Lung (tissue), 12 donors: ENCODE data around the gene PIGM. TPM values are rescaled to one million over a fixed set of nuclear protein-coding genes. Genes with fewer than 3 reads are reported as not detected.

Source experiments
- ATAC-seq: fragments of 200-7000 bp; cut with Tn5 transposase; one replicate; pipeline ENCODE4 v1.9.1; 2020; ENCODE audit warnings: moderate number of reproducible peaks; ENCODE audit not compliant: insufficient read depth, low FRiP score
- DNase-seq, 3 donors: peaks; one replicate each; pipeline ENCODE4 v3.0.0-alpha.2; 2013 to 2017
- H3K27ac ChIP-seq, 2 donors: one replicate each; pipeline ENCODE4 v1.5.1; 2013; ENCODE audit warnings: mild to moderate bottlenecking in 2 of 2, moderate library complexity in 2 of 2, control low read depth in 1 of 2, inconsistent platforms in 1 of 2, low read depth in 1 of 2, low read length in 1 of 2
- H3K27me3 ChIP-seq, 3 donors: one replicate each; pipeline ENCODE4 v1.5.1; 2013; ENCODE audit warnings: low read length in 2 of 3; ENCODE audit not compliant: control insufficient read depth in 3 of 3, insufficient read depth in 3 of 3
- H3K36me3 ChIP-seq, 4 donors: one replicate each; pipeline ENCODE4 v1.5.1; 2013; ENCODE audit warnings: low read length in 4 of 4, mild to moderate bottlenecking in 1 of 4, moderate library complexity in 1 of 4; ENCODE audit not compliant: control insufficient read depth in 4 of 4, insufficient read depth in 4 of 4
- H3K4me1 ChIP-seq, 5 donors: one replicate each; pipeline ENCODE4 v1.5.1; 2013; ENCODE audit warnings: low read length in 5 of 5, mild to moderate bottlenecking in 2 of 5, moderate library complexity in 1 of 5; ENCODE audit not compliant: control insufficient read depth in 5 of 5, insufficient read depth in 5 of 5
- H3K4me3 ChIP-seq: one replicate; pipeline ENCODE4 v1.5.1; 2013; ENCODE audit warnings: mild to moderate bottlenecking, control low read depth, moderate library complexity
- H3K9ac ChIP-seq, 2 donors: one replicate each; pipeline ENCODE4 v1.5.1; 2013; ENCODE audit warnings: low read length in 2 of 2, control low read depth in 1 of 2; ENCODE audit not compliant: insufficient read depth in 1 of 2
- H3K9me3 ChIP-seq, 4 donors: one replicate each; pipeline ENCODE4 v1.5.1; 2013; ENCODE audit warnings: low read length in 3 of 4, mild to moderate bottlenecking in 1 of 4, moderate library complexity in 1 of 4; ENCODE audit not compliant: control insufficient read depth in 4 of 4, insufficient read depth in 3 of 4
- WGBS, 2 donors: extraction: QIAGEN DNeasy Blood & Tissue Kit; methylation state at CpG; one replicate each; pipeline ENCODE4 v1.1.7; 2013; 5-methylcytosine and 5-hydroxymethylcytosine counted together
- polyA plus RNA-seq, 2 donors: library from polyadenylated mRNA; stranded (reverse); fragments of 200-250 nt; gene quantifications; one replicate each; pipeline ENCODE4 v1.2.1, GENCODE V29; 2013
- total RNA-seq, 2 donors: library from RNA; depleted of rRNA in 1 of 2; stranded (reverse); fragments of >200 nt in 1 of 2; gene quantifications; one replicate each; pipeline ENCODE4 v1.2.1, GENCODE V29; 2014 to 2021
- TF ChIP-seq, protein P1 (sequence below): IDR thresholded peaks from 2 replicates; pipeline ENCODE4 v1.5.1; 2012; ENCODE audit warnings: mild to moderate bottlenecking; ENCODE audit errors: control extremely low read depth, extremely low read depth
- donor health status: control.
- donor health status: control.
- donor health status: Bipolar disorder and iron deficiency.
- donor health status: healthy.
- donor health status: DM: yes; HTN: yes; CAD: no.

PIGM gene
- total and polyA plus RNA-seq, 4 donors = 3.7 to 9.1 (median 5.7) TPM

DNA sequence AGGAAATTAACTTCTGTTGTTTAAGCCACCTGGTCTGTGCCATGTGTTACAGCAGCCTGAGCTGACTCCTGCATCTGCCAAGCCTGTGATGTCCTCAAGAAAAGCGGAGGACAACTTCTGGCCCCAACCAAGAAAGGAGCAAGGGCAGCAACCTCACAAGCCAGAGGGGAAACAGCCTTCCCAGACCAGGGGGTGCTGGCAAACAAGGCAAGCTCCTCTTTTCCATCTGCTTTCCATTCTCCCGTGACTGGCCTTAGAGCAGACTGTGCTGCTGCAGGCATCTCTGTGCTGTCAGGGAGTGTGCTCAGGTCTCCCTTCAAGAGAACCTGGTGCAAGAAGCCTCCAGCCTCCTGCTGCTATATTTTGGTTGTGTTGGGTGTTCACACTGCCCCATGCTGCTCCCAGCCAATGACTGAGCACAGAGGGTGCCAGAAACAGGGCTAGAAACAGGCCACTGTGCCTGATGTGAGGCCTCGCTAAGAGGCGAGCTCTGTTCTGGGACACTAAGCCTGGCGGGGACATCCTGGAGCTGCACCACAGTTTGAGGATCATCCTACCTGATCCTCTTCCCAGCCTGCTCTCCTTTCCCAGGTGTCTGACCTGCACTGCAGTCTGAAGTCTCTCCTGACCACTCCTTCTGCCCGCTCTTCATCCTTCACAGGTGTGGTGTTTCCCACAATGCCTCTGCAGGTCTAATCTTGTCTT, 50.3 kb downstream of the PIGM start:
- no peak for DNase-seq

DNA sequence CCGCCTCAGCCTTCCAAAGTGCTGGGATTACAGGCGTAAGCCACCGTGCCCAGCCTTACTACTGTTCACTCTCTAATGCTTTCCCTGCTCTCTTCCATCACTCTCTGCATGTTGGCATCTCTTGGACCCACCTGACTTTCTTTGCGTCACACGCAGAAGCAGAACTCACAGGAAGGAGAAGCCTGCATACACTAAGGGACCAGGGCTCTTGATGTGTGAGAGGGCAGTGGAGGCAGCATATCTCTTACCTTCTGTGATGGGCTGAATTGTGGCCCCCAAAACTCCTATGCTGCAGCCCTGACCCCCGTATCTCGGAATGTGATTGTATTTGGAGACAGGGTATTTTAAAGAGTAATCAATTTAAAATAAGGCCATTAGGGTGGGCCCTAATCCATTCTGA, 51.0 kb downstream of the PIGM start:
- no peak overlapping the region for H3K9ac ChIP-seq
- ATAC-seq (no peak), DNase-seq (no peak)
- H3K27me3 ChIP-seq = peaks cover 0 to 2% (median 0%) of the 10 kb centered on the region in 3 donors
- peaks cover 0 to 12% (median 0%) of the 10 kb centered on the region in 5 donors for H3K4me1 ChIP-seq
- 96 to 97% methylated on average over 7 of the region's 7 CpGs for WGBS, 2 donors
- no peak overlapping the region for H3K27ac ChIP-seq
- TF ChIP-seq, protein P1, sequence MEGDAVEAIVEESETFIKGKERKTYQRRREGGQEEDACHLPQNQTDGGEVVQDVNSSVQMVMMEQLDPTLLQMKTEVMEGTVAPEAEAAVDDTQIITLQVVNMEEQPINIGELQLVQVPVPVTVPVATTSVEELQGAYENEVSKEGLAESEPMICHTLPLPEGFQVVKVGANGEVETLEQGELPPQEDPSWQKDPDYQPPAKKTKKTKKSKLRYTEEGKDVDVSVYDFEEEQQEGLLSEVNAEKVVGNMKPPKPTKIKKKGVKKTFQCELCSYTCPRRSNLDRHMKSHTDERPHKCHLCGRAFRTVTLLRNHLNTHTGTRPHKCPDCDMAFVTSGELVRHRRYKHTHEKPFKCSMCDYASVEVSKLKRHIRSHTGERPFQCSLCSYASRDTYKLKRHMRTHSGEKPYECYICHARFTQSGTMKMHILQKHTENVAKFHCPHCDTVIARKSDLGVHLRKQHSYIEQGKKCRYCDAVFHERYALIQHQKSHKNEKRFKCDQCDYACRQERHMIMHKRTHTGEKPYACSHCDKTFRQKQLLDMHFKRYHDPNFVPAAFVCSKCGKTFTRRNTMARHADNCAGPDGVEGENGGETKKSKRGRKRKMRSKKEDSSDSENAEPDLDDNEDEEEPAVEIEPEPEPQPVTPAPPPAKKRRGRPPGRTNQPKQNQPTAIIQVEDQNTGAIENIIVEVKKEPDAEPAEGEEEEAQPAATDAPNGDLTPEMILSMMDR = no peak
- H3K36me3 ChIP-seq = no peaks in the 10 kb centered on the region
- H3K4me3 ChIP-seq = no peak overlapping the region
- H3K9me3 ChIP-seq = no peaks in the 10 kb centered on the region

More for the DNA sequence above, 50.3 kb downstream of the PIGM start:
- WGBS, 2 donors = 95 to 98% methylated on average over 6 of the region's 6 CpGs
- H3K27ac ChIP-seq = no peak overlapping the region
- peaks cover 0 to 2% (median 0%) of the 10 kb centered on the region in 3 donors for H3K27me3 ChIP-seq
- H3K9me3 ChIP-seq = no peaks in the 10 kb centered on the region
- H3K4me1 ChIP-seq = peaks cover 0 to 12% (median 0%) of the 10 kb centered on the region in 5 donors
- no peak overlapping the region for H3K4me3 ChIP-seq
- no peaks in the 10 kb centered on the region for H3K36me3 ChIP-seq
- H3K9ac ChIP-seq = no peak overlapping the region
- ATAC-seq = no peak
- TF ChIP-seq, protein P1 = no peak

DNA sequence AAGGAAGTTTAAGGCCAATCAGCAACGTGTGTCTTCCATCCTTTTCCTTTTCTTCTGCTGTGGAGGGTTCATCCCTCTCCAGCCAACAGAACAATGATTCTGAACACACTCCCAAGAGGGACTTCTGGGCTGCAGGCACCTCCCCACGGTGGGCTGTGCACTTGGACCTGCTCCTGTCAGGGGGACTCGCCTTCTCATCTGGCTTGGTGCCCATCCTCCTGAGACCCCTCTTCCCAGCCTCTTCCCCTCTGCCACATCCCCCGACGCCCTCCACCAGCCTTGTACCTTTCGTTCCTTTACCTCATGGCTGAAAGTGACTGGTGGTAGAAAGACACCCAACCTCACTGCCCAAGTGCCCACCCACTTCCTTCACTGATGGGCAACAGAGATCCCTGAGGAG, 51.7 kb downstream of the PIGM start:
- Histone ChIP-seq H3K9me3 (no peaks in the 10 kb centered on the region), H3K9ac (no peak overlapping the region), H3K27me3 (peaks cover 0 to 6% (median 0%) of the 10 kb centered on the region in 3 donors), H3K4me1 (peaks cover 0 to 12% (median 0%) of the 10 kb centered on the region in 5 donors), H3K36me3 (no peaks in the 10 kb centered on the region), H3K27ac (no peak overlapping the region), H3K4me3 (no peak overlapping the region)
- DNase-seq (no peak), ATAC-seq (no peak)
- 74 to 77% methylated on average over 6 of the region's 6 CpGs for WGBS, 2 donors
- TF ChIP-seq, protein P1 = no peak
